OCI-LY1 (cell line): ENCODE data around the gene BMP7.

Experiments
- EZH2 ChIP-seq: fragments of 200-600 bp; sonication (generic), shearing (Covaris generic); IDR thresholded peaks from 2 replicates; pipeline ENCODE4 v1.8.0; 2017; ENCODE audit warnings: borderline replicate concordance, mixed run types, mild to moderate bottlenecking, antibody characterized with exemption, low read length, moderate library complexity, mixed read lengths
- TF ChIP-seq, protein P1 (sequence below): fragments of 200-600 bp; sonication (generic), shearing (Covaris generic); IDR thresholded peaks from 2 replicates; pipeline ENCODE4 v1.5.1; 2017; ENCODE audit warnings: mild to moderate bottlenecking, antibody characterized with exemption, low read length, moderate library complexity, mixed read lengths

DNA sequence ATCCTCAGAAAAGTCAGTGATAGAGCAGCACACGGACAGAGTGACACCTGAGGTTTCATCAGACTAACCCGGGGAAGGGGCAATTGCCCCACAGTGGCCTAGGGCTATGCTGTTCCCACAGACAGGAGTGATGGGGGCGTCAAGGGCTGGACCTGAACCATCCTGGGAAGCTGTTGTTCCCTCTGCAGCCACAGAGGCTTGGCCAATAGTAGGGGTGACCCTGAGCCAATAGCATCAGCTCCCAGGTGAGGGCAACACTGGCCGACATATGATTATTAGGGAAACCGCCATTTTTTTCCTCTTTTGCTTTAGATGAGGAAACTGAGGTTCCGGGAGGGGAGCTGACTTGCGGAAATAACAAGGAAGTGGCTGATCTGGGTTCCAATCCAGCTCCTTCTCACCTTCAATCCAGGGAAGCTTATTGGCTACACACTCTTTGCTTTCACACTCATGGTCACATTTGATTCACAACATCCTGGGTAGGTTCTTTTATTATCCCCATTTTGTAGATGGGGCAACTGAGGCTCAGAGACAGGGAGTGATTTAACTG lies 126.0 kb downstream of the BMP7 start:
- TF ChIP-seq EZH2: no peak
- TF ChIP-seq, protein P1, sequence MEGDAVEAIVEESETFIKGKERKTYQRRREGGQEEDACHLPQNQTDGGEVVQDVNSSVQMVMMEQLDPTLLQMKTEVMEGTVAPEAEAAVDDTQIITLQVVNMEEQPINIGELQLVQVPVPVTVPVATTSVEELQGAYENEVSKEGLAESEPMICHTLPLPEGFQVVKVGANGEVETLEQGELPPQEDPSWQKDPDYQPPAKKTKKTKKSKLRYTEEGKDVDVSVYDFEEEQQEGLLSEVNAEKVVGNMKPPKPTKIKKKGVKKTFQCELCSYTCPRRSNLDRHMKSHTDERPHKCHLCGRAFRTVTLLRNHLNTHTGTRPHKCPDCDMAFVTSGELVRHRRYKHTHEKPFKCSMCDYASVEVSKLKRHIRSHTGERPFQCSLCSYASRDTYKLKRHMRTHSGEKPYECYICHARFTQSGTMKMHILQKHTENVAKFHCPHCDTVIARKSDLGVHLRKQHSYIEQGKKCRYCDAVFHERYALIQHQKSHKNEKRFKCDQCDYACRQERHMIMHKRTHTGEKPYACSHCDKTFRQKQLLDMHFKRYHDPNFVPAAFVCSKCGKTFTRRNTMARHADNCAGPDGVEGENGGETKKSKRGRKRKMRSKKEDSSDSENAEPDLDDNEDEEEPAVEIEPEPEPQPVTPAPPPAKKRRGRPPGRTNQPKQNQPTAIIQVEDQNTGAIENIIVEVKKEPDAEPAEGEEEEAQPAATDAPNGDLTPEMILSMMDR: no peak
